Tibial nerve (tissue), 4 donors: ENCODE data around the gene VPS4B.

Experiments
- EP300 ChIP-seq, 2 donors: sonication (generic); formaldehyde crosslinking; IDR thresholded peaks; one replicate each; pipeline ENCODE4 v1.6.1; 2017; ENCODE audit warnings: antibody characterized with exemption in 2 of 2, mild to moderate bottlenecking in 1 of 2
- POLR2A ChIP-seq, 2 donors: fragments of 450-650 bp; IDR thresholded peaks; one replicate each; pipeline ENCODE4 v1.6.1; 2017; ENCODE audit warnings: antibody characterized with exemption in 2 of 2, mild to moderate bottlenecking in 2 of 2, moderate library complexity in 2 of 2
- TF ChIP-seq, protein P1 (sequence below), 5 experiments: fragments of 200-600 bp in 3 of 5; fragments of 450-650 bp in 2 of 5; sonication (generic) in 3 of 5; IDR thresholded peaks; one replicate each; pipeline ENCODE4 v1.5.1; 2016 to 2019; ENCODE audit warnings: antibody characterized with exemption in 5 of 5, mild to moderate bottlenecking in 3 of 5, moderate library complexity in 2 of 5

DNA sequence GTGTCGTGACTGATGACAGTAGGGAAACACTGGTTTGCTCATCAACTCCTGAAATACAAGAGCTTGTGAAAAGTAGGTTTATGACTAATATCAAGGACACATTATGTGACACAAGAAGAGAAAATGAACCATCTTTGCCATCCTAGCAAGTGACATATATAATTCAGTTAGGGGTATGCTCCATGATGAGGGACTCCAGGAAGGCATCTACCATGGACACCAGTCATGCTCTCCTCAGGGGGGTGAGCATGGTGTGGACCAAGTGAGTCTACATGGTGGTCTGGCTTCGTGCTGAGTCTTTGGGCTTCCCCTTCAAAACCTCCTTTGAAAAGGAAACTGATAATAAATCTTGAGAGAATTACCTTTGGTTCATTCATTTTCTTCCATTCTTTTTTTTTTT, 42.8 kb upstream of the VPS4B start:
- TF ChIP-seq, protein P1, sequence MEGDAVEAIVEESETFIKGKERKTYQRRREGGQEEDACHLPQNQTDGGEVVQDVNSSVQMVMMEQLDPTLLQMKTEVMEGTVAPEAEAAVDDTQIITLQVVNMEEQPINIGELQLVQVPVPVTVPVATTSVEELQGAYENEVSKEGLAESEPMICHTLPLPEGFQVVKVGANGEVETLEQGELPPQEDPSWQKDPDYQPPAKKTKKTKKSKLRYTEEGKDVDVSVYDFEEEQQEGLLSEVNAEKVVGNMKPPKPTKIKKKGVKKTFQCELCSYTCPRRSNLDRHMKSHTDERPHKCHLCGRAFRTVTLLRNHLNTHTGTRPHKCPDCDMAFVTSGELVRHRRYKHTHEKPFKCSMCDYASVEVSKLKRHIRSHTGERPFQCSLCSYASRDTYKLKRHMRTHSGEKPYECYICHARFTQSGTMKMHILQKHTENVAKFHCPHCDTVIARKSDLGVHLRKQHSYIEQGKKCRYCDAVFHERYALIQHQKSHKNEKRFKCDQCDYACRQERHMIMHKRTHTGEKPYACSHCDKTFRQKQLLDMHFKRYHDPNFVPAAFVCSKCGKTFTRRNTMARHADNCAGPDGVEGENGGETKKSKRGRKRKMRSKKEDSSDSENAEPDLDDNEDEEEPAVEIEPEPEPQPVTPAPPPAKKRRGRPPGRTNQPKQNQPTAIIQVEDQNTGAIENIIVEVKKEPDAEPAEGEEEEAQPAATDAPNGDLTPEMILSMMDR (IDR thresholded peaks at IDR 0.05): no peak
- no peak for TF ChIP-seq POLR2A (IDR thresholded peaks at IDR 0.05)
- TF ChIP-seq EP300 (IDR thresholded peaks at IDR 0.05): no peak
